ENCODE measurements around the gene SULT1A2. TPM values are rescaled to one million over a fixed set of nuclear protein-coding genes. Genes with fewer than 3 reads are reported as not detected.
"Not testable (repeated sequence)": the region's sequence is repeated elsewhere in the genome, so short reads cannot be mapped to it uniquely, and the experiment has no call there.

The SULT1A2 gene
- 1 to 10 TPM; 2.7 to 4.0 (median 3.7) TPM for polyA plus RNA-seq (ENCODE audit: insufficient read depth in 1 of 5, insufficient read length in 5 of 5, low replicate concordance in 1 of 5)
- long read RNA-seq, donor 1 = 0 reads
- long read RNA-seq, donor 2 = 0 reads
- long read RNA-seq, donor 3 = 0 reads
- long read RNA-seq, donor 4, partial matches to known transcripts = 0 of 1 reads
- long read RNA-seq, donor 4, other reads (novel, unspliced or antisense) = 0 of 1 reads
- long read RNA-seq, donor 5, partial matches to known transcripts = 0 of 1 reads
- long read RNA-seq, donor 5, other reads (novel, unspliced or antisense) = 0 of 1 reads
- long read RNA-seq, donor 6 = 0 reads
- long read RNA-seq, donor 7 = 0 reads
- long read RNA-seq, donor 8, partial matches to known transcripts = 0 of 1 reads
- long read RNA-seq, donor 8, other reads (novel, unspliced or antisense) = 0 of 1 reads

- DNase-seq = peak in 1 of 2 donors; percentile 31
These were observed at the start of gene SULT1A2 for GRCh38 chr16:28596840-28597691. TSS of gene SULT1A2 (minus strand) at chr16:28597050. CDS start at chr16:28595930, 1,120 bp downstream.

- DNase-seq = not testable (repeated sequence)
These were observed 43.1 kb upstream of the SULT1A2 start for GRCh38 chr16:28639959-28640358.

GRCh38 chr16:28638359-28638758, 41.5 kb upstream of the SULT1A2 start:
- not testable (repeated sequence) for DNase-seq

- DNase-seq = not testable (repeated sequence)
These were observed 40.9 kb upstream of the SULT1A2 start, which contains the start of gene NPIPB8 for GRCh38 chr16:28637765-28638164. TSS of gene NPIPB8 (plus strand) at chr16:28638065. CDS start at chr16:28638361, 296 bp downstream.

- not testable (repeated sequence) for DNase-seq
These were observed 39.4 kb upstream of the SULT1A2 start for GRCh38 chr16:28636093-28636823.

- DNase-seq = not testable (repeated sequence)
These were observed 34.1 kb upstream of the SULT1A2 start for GRCh38 chr16:28630905-28631304.

- no peak for DNase-seq
These were observed 26.4 kb upstream of the SULT1A2 start for GRCh38 chr16:28623172-28623711.

GRCh38 chr16:28622532-28623171, 25.8 kb upstream of the SULT1A2 start:
- DNase-seq = not testable (repeated sequence)

- no peak for DNase-seq
These were observed 24.8 kb upstream of the SULT1A2 start for GRCh38 chr16:28621481-28622155.

- not testable (repeated sequence) for DNase-seq
These were observed 23.5 kb upstream of the SULT1A2 start for GRCh38 chr16:28620316-28620715.

- no peak for DNase-seq
These were observed 21.0 kb upstream of the SULT1A2 start for GRCh38 chr16:28617874-28618273.

GRCh38 chr16:28616636-28617035, 19.8 kb upstream of the SULT1A2 start:
- no peak for DNase-seq

GRCh38 chr16:28616224-28616577, 19.4 kb upstream of the SULT1A2 start:
- DNase-seq = not testable (repeated sequence)

- DNase-seq = not testable (repeated sequence)
These were observed 18.8 kb upstream of the SULT1A2 start for GRCh38 chr16:28615486-28616223.

- DNase-seq = not testable (repeated sequence)
These were observed 17.7 kb upstream of the SULT1A2 start for GRCh38 chr16:28614561-28614960.

- not testable (repeated sequence) for DNase-seq
These were observed 17.1 kb upstream of the SULT1A2 start for GRCh38 chr16:28613912-28614311.

GRCh38 chr16:28612359-28613280, 15.8 kb upstream of the SULT1A2 start:
- DNase-seq = not testable (repeated sequence)

- no peak for DNase-seq
These were observed 13.8 kb upstream of the SULT1A2 start for GRCh38 chr16:28610595-28611191.
